GM19395 (cell line): ENCODE measurements around the gene CLTRN.
A peak's percentile ranks its signal among the peaks of the same experiment; 100 is the strongest.
"Not testable (repeated sequence)": the region's sequence is repeated elsewhere in the genome, so short reads cannot be mapped to it uniquely, and the experiment has no call there.

Experiments
- ATAC-seq: cut with Tn5 transposase; IDR thresholded peaks from one replicate; pipeline ENCODE4 v1.9.1; 2021; ENCODE audit warnings: mild to moderate bottlenecking, moderate library complexity; ENCODE audit not compliant: unreplicated experiment

CLTRN gene, protein sequence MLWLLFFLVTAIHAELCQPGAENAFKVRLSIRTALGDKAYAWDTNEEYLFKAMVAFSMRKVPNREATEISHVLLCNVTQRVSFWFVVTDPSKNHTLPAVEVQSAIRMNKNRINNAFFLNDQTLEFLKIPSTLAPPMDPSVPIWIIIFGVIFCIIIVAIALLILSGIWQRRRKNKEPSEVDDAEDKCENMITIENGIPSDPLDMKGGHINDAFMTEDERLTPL

DNA sequence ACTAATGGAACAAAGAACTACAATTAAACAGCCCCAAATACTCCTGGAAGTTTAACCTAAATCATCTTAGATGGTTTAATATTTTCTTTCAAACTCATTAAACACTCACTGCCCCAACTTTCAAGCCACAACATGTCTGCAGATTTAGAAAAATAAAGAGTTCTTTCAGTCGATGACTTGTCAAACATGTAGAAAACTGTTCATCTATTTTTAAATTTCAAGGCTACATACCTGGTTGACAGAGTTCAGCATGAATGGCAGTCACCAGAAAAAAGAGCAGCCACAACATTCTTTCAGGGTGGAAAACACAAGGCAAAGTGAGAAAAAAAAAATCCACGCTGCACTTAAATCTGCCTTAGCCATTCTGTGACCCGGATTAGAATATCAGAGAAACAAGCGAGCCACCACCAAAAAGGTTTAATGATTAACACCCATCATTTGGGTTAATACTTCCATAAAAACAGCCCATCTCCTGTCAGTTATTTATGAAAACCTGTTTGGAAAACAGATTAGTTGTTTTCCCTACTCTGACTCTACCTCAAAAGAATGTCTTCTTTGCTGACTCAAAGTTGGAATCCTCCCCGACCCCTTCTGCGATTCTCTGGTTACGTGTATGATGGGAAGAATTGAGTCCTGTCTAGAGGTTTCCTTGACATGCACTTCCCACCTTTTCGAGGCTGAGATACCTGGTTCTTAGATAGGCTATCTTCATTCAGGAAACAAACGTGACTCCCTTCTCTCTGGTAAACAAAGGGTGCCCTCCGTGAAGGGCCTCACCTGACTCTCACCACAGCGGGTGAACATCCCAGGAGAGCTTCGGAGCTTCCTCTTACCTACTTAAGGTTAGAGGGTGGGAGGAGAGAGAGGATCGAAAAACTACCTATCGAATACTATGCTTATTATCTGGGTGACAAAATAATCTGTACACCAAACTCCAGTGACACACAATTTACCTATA, at the start of gene CLTRN:
Gene CLTRN, minus strand, starts transcription at position 319 of the 958 bp plus-strand sequence. Its CDS starts 30 bp downstream, at position 289.
- no peak for ATAC-seq

- not testable (repeated sequence) for ATAC-seq
Observed at GRCh38 chrX:15704273-15704672, 39.7 kb upstream of the CLTRN start.

GRCh38 chrX:15703809-15704208, 39.2 kb upstream of the CLTRN start:
- ATAC-seq: not testable (repeated sequence)

GRCh38 chrX:15702488-15703371, 38.1 kb upstream of the CLTRN start:
- ATAC-seq: no peak

DNA sequence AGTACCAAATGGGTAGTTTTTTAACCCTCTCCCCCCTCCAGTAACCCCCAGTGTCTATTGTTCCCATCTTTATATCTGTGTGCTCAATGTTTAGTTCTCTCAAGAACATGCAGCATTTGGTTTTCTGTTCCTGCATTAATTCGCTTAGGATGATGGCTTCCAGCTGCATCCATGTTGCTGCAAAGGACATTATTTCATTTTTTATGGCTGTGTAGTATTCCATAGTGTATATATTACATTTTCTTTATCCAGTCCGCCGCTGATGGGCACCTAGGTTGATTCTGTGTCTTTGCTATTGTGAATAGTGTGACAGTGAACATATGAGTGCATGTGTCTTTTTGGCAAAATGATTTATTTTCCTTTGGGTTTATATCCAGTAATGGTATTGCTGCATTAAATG, 31.9 kb upstream of the CLTRN start:
- ATAC-seq: no peak

GRCh38 chrX:15694941-15695451, 30.4 kb upstream of the CLTRN start:
- no peak for ATAC-seq

DNA sequence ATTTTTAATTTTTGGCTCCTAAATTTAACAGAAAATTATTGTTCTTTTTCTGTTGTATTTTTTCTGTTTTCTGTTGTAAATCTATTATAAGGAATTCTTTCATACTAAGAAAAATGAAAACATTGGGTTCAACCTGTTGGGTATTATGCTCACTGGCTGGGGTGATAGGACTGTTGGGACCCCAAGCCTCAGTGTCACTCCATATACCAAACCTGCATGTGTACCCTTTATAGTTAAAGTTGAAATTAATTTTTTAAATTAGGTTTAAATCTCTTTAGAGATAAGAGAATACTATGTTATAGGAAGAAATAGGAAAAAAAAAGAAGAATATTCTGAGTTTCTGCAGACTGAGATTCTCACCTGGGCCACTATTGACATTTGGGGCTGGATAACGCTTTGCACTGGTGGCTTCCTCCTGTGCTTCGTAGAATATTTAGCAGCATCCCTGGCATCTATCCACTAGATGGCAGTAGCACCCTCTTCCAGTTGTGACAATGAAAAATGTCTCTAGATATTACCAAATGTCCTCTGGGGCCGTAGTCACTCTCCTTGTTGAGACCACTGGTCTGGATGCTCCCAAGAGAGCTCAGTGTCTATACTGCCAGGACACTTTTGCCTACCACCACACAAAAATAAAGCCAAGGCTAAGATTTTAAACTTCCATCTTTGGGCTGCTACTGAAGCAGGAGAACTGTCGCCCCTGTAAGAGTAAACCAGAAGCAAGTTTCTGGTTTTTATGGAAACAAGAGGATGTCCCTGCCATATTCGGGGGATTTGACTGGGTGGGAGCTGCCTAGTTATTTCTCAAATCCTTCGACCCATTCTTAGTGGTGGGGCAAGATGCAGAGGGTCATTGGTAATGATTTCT, 22.4 kb upstream of the CLTRN start:
- peak; percentile 94 for ATAC-seq

- no peak for ATAC-seq
Observed at GRCh38 chrX:15683193-15683592, 18.6 kb upstream of the CLTRN start.

- ATAC-seq: no peak
Observed at GRCh38 chrX:15681433-15681832, 16.8 kb upstream of the CLTRN start.

DNA sequence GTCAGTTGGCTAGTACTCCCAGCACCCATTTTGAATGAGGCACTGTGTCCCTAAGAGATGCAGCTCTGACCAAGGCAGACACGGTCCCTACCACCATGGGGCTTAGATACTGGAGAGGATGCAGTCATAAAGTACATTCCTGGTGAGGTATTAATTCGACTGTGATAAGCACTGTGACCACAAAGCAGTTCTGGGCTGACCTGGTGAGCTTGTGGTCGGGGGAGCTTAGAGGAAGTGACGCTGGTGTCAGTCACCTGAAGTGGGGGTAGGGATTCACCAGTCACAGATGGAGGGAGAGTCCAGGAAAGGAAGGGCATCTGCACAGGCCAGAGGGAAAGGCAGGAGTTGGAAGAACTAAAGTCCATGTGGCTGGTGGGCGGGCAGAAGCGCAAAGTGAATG, 15.8 kb upstream of the CLTRN start:
- ATAC-seq: peak; percentile 44

DNA sequence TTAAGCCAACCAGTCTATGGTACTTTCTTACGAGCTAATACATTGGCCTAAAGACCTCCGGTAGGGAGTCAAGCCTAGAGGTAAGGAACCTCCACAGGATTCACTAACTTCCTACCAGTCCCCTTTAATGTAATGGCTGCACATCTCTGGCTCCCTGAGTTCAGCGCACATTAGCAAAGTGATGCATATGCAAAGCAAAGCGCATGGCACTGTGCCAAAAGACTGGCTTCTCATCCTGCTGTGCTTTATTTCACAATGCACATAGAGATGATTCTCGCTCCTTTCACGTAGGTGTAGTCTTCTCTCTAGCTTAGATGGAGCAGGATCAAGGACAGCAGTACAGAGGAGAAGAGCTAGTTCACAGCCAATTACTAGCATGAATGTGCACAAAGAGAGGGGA, 14.6 kb upstream of the CLTRN start:
- no peak for ATAC-seq

DNA sequence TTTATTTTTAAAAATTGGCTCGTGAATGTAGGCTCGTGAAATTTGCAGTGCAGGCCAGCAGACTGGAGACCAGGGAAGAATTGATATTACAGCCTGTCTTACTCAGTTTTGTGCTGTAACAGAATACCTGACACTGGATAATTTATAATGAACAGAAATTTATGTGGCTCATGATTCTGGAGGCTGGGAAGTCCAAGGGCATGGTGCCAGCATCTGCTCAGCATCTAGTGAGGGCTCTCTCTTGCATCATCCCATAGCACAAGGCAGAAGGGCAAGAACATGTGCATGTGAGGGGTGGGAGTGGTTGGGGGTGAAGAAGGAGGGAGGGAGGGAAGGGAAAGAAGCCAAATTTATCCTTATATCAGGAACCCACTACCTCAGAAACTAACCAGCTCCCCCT, 13.7 kb upstream of the CLTRN start:
- ATAC-seq: no peak

DNA sequence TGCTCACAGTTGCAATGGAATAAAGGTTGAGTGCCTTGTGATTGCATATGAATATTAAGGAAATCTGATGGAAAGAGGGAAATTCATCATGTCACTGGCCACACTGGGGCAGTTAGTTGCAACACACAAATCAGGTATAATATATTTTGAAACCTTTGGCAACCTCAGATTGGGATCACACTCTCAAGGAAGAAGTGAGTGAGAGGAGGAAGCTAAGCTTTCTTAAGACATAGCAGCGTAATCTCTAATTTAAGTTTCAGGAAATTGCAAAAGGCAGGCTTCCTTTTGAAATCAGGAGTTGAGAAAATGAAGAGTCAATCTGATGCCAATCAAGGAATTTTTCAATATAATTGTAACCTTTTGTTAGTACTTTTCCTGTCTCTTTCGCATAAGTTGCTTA, 12.3 kb upstream of the CLTRN start:
- no peak for ATAC-seq

DNA sequence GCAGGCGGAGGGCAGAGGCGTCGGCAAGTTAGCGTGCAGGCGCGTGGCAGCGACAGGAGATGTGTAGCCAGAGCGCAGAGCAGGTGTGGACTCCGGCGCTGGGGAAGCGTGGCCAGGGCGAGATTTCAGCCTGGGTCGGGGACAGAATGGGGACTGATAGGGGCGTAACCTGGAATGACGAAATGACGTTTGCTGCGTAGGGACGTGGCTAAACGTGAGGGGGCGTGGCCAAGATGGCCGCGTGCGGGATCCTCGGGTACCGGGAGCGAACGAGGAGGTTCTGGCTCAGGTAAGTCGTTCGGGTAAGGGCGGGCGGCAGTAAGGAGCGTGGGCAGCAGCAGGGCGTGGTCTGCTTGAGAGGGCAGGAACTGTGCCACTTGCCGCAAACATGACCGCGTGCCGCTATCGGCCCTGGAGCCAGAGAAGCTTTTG, 10.9 kb upstream of the CLTRN start:
- peak; percentile 75 for ATAC-seq

- ATAC-seq: peak; percentile 88
Observed at GRCh38 chrX:15674841-15675489, 10.4 kb upstream of the CLTRN start.

DNA sequence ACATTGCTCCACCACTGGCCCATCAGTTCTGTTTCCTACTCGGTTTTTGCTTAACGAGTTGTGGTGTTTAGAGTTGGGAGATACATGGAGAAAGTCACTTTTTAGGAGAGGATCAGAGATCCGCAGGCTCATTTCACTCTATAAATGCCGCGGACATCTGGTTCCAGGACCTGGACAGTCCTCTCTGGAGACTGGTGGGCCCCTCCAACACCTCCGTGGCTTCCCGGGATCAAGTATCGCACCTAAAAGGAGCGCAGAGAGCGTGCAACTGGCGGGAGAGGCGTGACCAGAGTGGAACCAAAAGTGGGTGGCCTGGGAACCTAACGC, 9.9 kb upstream of the CLTRN start:
- ATAC-seq: no peak

- ATAC-seq: no peak
Observed at GRCh38 chrX:15673970-15674369, 9.4 kb upstream of the CLTRN start.

GRCh38 chrX:15672881-15673280, 8.3 kb upstream of the CLTRN start:
- no peak for ATAC-seq

GRCh38 chrX:15663439-15663838, 1.2 kb downstream of the CLTRN start:
- no peak for ATAC-seq

DNA sequence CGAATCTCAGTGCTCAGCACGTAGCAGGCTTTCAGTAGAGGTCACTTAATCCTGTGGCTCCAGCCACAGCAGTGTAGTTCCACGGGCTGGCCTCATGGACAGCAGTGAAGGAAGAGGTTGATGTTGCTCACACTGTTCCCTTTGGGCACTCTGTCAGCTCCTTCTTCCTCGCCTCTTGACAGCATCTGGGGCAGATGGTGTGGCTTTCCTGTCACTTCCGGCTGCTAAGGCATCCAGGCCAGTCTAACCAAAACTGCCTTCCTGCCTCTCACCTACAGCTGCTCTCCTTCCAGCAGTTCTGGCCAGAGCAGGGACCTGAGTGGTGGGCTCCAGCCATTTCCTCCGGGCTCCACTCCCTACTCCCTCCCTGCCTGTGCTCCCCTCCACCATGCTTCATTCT, 9.8 kb downstream of the CLTRN start:
- ATAC-seq: not testable (repeated sequence)
